Brain microvascular endothelial cell (primary cell): Measurements from ENCODE around the gene BCAN.

Experiments
- DNase-seq: peaks from one replicate; pipeline ENCODE4 v3.0.0-alpha.2; 2020
- H3K27ac ChIP-seq: fragments of 250-450 bp; sonication (Bioruptor Pico); 2 replicates; pipeline ENCODE4 v1.5.1; 2020; ENCODE audit warnings: mild to moderate bottlenecking, moderate library complexity
- H3K27me3 ChIP-seq: fragments of 250-450 bp; sonication (Bioruptor Pico); replicated peaks from 2 replicates; pipeline ENCODE4 v1.5.1; 2020; ENCODE audit warnings: mild to moderate bottlenecking
- H3K36me3 ChIP-seq: fragments of 250-450 bp; sonication (Bioruptor Pico); replicated peaks from 2 replicates; pipeline ENCODE4 v1.5.1; 2020; ENCODE audit warnings: mild to moderate bottlenecking
- H3K4me3 ChIP-seq: 2 replicates; pipeline ENCODE4 v1.5.1; 2011; ENCODE audit warnings: low read depth, mild to moderate bottlenecking, control low read depth, low read length, moderate library complexity
- CTCF ChIP-seq: IDR thresholded peaks from 2 replicates; pipeline ENCODE4 v1.5.1; 2011; ENCODE audit warnings: low read depth, mild to moderate bottlenecking, moderate library complexity, low read length, control low read depth, inconsistent platforms; ENCODE audit errors: missing control alignments
- in situ Hi-C: cut with HindIII; loops from 2 replicates; pipeline ENCODE4 v1.10.0; 2017; ENCODE audit warnings: low sequenced_read_pairs, low pct_ligation_motif_present

BCAN gene

GRCh38 chr1:156655151-156655903 is 13.4 kb downstream of the BCAN start:
- Histone ChIP-seq H3K4me3 (no peak overlapping the region), H3K36me3 (no peaks in the 10 kb centered on the region), H3K27me3 (peaks cover 13% of the 10 kb centered on the region), H3K27ac (no peak overlapping the region)
- no peak for TF ChIP-seq CTCF
- in situ Hi-C loops = no loop called here
- DNase-seq = no peak

DNA sequence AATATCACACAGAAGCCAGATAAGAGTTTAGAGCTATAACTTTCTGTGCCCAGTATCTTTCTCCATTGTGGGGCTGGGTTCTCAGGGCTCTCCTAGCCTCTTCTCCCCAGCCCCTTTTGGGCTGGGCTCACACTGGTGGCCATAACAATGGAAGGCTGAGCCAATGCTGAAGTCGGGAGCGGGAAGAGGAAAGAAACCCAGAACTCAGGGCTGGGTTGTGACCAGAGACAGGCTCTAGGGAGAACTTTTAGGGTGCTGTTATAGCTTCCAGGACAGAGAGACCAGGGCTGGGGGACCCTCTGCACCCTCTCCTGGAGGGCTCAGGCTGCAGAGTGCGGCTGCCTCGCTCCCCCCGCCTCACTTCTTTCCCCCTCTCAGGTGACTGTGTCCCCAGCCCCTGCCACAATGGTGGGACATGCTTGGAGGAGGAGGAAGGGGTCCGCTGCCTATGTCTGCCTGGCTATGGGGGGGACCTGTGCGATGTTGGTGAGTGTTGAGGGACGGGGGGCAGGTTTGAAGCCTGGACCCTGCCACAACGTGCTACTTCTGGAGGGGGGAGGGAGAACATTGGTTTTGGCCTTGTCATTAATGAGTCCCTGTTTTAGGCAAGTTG is 14.1 kb downstream of the BCAN start:
- Histone ChIP-seq H3K27me3 (peaks cover 9% of the 10 kb centered on the region), H3K27ac (no peak overlapping the region), H3K36me3 (no peaks in the 10 kb centered on the region), H3K4me3 (no peak overlapping the region)
- no peak for TF ChIP-seq CTCF
- DNase-seq = no peak
- in situ Hi-C loops = no loop called here

GRCh38 chr1:156656806-156657740 is 15.2 kb downstream of the BCAN start:
- TF ChIP-seq CTCF = peak; percentile 99
- Histone ChIP-seq H3K4me3 (peak overlapping the region; percentile 15), H3K27me3 (peaks cover 9% of the 10 kb centered on the region), H3K36me3 (no peaks in the 10 kb centered on the region), H3K27ac (no peak overlapping the region)
- peak; percentile 55 for DNase-seq
- in situ Hi-C loops = no loop called here

GRCh38 chr1:156657741-156658319 is 15.9 kb downstream of the BCAN start:
- Histone ChIP-seq H3K27me3 (peaks cover 9% of the 10 kb centered on the region), H3K4me3 (no peak overlapping the region), H3K27ac (no peak overlapping the region), H3K36me3 (no peaks in the 10 kb centered on the region)
- TF ChIP-seq CTCF = no peak
- in situ Hi-C loops = no loop called here
- DNase-seq = no peak

- in situ Hi-C loops = no loop called here
- H3K4me3 ChIP-seq = no peak overlapping the region
- no peak for TF ChIP-seq CTCF
- peaks cover 9% of the 10 kb centered on the region for H3K27me3 ChIP-seq
- DNase-seq = no peak
- no peak overlapping the region for H3K27ac ChIP-seq
- H3K36me3 ChIP-seq = no peaks in the 10 kb centered on the region
These were observed 16.6 kb downstream of the BCAN start for GRCh38 chr1:156658496-156658895.
